ENCODE data around the gene TMEM178B.

- TF ChIP-seq ZBTB26 (CRISPR knock-in tag; IDR thresholded peaks at IDR 0.05; ENCODE audit: borderline replicate concordance) (no peak), POLR2A (IDR thresholded peaks at IDR 0.05; ENCODE audit: insufficient read depth in 1 of 2, low read depth in 2 of 2, low read length in 2 of 2) (no peak), ZNF124 (CRISPR knock-in tag; IDR thresholded peaks at IDR 0.05) (no peak), MYC (CRISPR knock-in tag; IDR thresholded peaks at IDR 0.05; ENCODE audit: borderline replicate concordance) (no peak), ZFP36 (IDR thresholded peaks at IDR 0.05; ENCODE audit: borderline replicate concordance, low read depth, low read length, partially characterized antibody) (no peak)
Observed at GRCh38 chr7:141071855-141072547, 1.9 kb upstream of the TMEM178B start.

All from HepG2 (cell line).